ENCODE data around the gene RPP30.

DNA sequence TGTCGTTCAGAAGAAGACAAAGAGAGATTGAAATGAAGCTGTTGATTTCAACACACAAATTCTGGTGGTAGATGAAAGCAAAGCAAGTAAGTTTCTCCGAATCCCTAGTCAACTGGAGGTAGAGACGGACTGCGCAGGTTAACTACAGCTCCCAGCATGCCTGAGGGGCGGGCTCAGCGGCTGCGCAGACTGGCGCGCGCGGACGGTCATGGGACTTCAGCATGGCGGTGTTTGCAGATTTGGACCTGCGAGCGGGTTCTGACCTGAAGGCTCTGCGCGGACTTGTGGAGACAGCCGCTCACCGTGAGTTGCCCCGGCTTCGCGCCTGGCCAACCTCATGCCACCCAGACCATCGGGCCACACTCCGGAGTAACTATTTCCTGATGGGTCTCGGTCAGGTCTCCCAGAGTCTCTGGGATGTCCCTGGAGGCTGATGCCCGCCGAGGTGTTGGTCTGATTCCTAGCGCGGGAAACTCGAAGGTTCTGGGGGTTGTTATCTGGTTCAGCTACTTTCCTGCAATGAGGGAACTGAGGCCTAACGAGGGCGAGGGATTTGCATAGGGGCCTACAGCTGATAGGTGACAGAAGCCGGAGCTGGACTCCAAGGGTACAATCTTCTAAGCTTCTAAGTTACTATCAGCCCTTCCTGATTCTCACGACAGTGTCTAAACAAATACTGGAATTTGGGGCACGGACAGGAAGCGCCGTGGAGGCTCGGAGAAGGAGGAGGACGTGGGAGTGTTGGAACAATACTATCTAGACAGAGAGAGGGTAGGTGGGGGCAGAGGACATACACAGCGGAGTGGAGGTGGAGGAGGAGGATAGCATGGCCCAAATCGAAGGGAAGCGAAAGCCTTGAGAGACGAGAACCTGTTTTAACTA is at the start of gene RPP30:
- TF ChIP-seq, protein P1, sequence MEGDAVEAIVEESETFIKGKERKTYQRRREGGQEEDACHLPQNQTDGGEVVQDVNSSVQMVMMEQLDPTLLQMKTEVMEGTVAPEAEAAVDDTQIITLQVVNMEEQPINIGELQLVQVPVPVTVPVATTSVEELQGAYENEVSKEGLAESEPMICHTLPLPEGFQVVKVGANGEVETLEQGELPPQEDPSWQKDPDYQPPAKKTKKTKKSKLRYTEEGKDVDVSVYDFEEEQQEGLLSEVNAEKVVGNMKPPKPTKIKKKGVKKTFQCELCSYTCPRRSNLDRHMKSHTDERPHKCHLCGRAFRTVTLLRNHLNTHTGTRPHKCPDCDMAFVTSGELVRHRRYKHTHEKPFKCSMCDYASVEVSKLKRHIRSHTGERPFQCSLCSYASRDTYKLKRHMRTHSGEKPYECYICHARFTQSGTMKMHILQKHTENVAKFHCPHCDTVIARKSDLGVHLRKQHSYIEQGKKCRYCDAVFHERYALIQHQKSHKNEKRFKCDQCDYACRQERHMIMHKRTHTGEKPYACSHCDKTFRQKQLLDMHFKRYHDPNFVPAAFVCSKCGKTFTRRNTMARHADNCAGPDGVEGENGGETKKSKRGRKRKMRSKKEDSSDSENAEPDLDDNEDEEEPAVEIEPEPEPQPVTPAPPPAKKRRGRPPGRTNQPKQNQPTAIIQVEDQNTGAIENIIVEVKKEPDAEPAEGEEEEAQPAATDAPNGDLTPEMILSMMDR (IDR thresholded peaks at IDR 0.05), result no peak
- TF ChIP-seq POLR2A (IDR thresholded peaks at IDR 0.05) (no peak), POLR2AphosphoS5 (IDR thresholded peaks at IDR 0.05) (no peak), EP300 (IDR thresholded peaks at IDR 0.05) (no peak)
